ENCODE measurements around the gene SMARCA2. TPM values are rescaled to one million over a fixed set of nuclear protein-coding genes. Genes with fewer than 3 reads are reported as not detected.

SMARCA2 gene
- total RNA-seq, 4 donors from 2014 or later, result 76.7 to 99.0 (median 89.8) TPM

- TF ChIP-seq POLR2A (IDR thresholded peaks at IDR 0.05; ENCODE audit: low read depth), result no peak
- Histone ChIP-seq H3K36me3 (peaks cover 0 to 40% (median 18%) of the 10 kb centered on the region in 4 donors), H3K9me3 (no peaks in the 10 kb centered on the region), H3K27ac (replicated peaks in 1 of 4) (no peak overlapping the region), H3K27me3 (no peaks in the 10 kb centered on the region), H3K4me3 (no peak overlapping the region), H3K4me1 (peaks cover 0 to 24% (median 8%) of the 10 kb centered on the region in 4 donors)
- intact Hi-C loops (cut with DNase I), result loop anchor here (5.0 kb wide), 1 partner anchor 78 kb away; no protein-coding TSS in a partner anchor
- WGBS, result 100% methylated on average over 1 of the region's 1 CpG
- no peak for DNase-seq (ENCODE audit: extremely low spot score)
Observed at GRCh38 chr9:2164268-2164667, 149.1 kb downstream of the SMARCA2 start.

GRCh38 chr9:2166203-2166602 is 151.1 kb downstream of the SMARCA2 start:
- DNase-seq (ENCODE audit: extremely low spot score), result no peak
- Histone ChIP-seq H3K27ac (replicated peaks in 1 of 4) (no peak overlapping the region), H3K4me3 (no peak overlapping the region), H3K36me3 (peaks cover 0 to 56% (median 29%) of the 10 kb centered on the region in 4 donors), H3K27me3 (no peaks in the 10 kb centered on the region), H3K9me3 (no peaks in the 10 kb centered on the region), H3K4me1 (peaks cover 0 to 8% (median 2%) of the 10 kb centered on the region in 4 donors)
- 100% methylated on average over 1 of the region's 1 CpG for WGBS
- TF ChIP-seq CTCF (IDR thresholded peaks at IDR 0.05) (no peak), POLR2A (IDR thresholded peaks at IDR 0.05; ENCODE audit: low read depth) (no peak), EP300 (IDR thresholded peaks at IDR 0.05) (no peak)
- intact Hi-C loops (cut with DNase I), result no loop called here

- DNase-seq (ENCODE audit: extremely low spot score), result no peak
- Histone ChIP-seq H3K27me3 (no peaks in the 10 kb centered on the region), H3K9me3 (no peaks in the 10 kb centered on the region), H3K4me1 (peaks cover 0 to 13% (median 7%) of the 10 kb centered on the region in 4 donors), H3K36me3 (peaks cover 0 to 55% (median 31%) of the 10 kb centered on the region in 4 donors), H3K27ac (replicated peaks in 1 of 4) (no peak overlapping the region), H3K4me3 (no peak overlapping the region)
- whole genome bisulfite sequencing, result 81% methylated on average over 8 of the region's 8 CpGs
- TF ChIP-seq CTCF (IDR thresholded peaks at IDR 0.05) (no peak), POLR2AphosphoS5 (IDR thresholded peaks at IDR 0.05) (no peak), POLR2A (IDR thresholded peaks at IDR 0.05; ENCODE audit: low read depth) (no peak), EP300 (IDR thresholded peaks at IDR 0.05) (no peak)
- intact Hi-C loops (cut with DNase I), result no loop called here
Observed at GRCh38 chr9:2169035-2169434, 153.9 kb downstream of the SMARCA2 start.

- H3K4me3 ChIP-seq, result no peak overlapping the region
- intact Hi-C loops (cut with DNase I), result no loop called here
- H3K9me3 ChIP-seq, result no peaks in the 10 kb centered on the region
- H3K4me1 ChIP-seq, result peaks cover 0 to 15% (median 8%) of the 10 kb centered on the region in 4 donors
- no peak for TF ChIP-seq POLR2A (IDR thresholded peaks at IDR 0.05; ENCODE audit: low read depth)
- TF ChIP-seq POLR2AphosphoS5 (IDR thresholded peaks at IDR 0.05), result no peak
- TF ChIP-seq CTCF (IDR thresholded peaks at IDR 0.05), result no peak
- no peak for TF ChIP-seq EP300 (IDR thresholded peaks at IDR 0.05)
- no peaks in the 10 kb centered on the region for H3K27me3 ChIP-seq
- peaks cover 0 to 51% (median 30%) of the 10 kb centered on the region in 4 donors for H3K36me3 ChIP-seq
- WGBS, result 95% methylated on average over 6 of the region's 6 CpGs
- DNase-seq (ENCODE audit: extremely low spot score), result no peak
- H3K27ac ChIP-seq (replicated peaks in 1 of 4), result no peak overlapping the region
Observed at GRCh38 chr9:2170722-2171121, 155.6 kb downstream of the SMARCA2 start.

GRCh38 chr9:2173170-2173569 is 158.0 kb downstream of the SMARCA2 start:
- no peaks in the 10 kb centered on the region for H3K9me3 ChIP-seq
- H3K27ac ChIP-seq (replicated peaks in 1 of 4), result no peak overlapping the region
- 100% methylated on average over 1 of the region's 1 CpG for WGBS
- H3K36me3 ChIP-seq, result peaks cover 0 to 39% (median 27%) of the 10 kb centered on the region in 4 donors
- H3K4me1 ChIP-seq, result peaks cover 0 to 21% (median 8%) of the 10 kb centered on the region in 4 donors
- TF ChIP-seq POLR2AphosphoS5 (IDR thresholded peaks at IDR 0.05) (no peak), POLR2A (IDR thresholded peaks at IDR 0.05; ENCODE audit: low read depth) (no peak), CTCF (IDR thresholded peaks at IDR 0.05) (no peak), EP300 (IDR thresholded peaks at IDR 0.05) (no peak)
- H3K4me3 ChIP-seq, result no peak overlapping the region
- intact Hi-C loops (cut with DNase I), result no loop called here
- DNase-seq (ENCODE audit: extremely low spot score), result no peak
- no peaks in the 10 kb centered on the region for H3K27me3 ChIP-seq

All from esophagus muscularis mucosa (tissue), 4 donors.